MCF 10A (cell line): ENCODE measurements around the gene ATP1B3. TPM values are rescaled to one million over a fixed set of nuclear protein-coding genes. Genes with fewer than 3 reads are reported as not detected.
"Not testable (repeated sequence)": the region's sequence is repeated elsewhere in the genome, so short reads cannot be mapped to it uniquely, and the experiment has no call there.

ENCODE experiments used
- BruUV-seq: library from RNA; stranded (reverse); fragments of 400-500 nt; replicated peaks from 2 replicates; lab custom pipeline; 2021; lab: Mats Ljungman, UMichigan
- CTCF ChIA-PET: fragments of 300-600 bp; sonication (Branson Sonifier 250); formaldehyde crosslinking; extraction: SDS; loops from one replicate; lab custom pipeline; 2021; ENCODE audit warnings: antibody characterized with exemption, inconsistent platforms; lab: Yijun Ruan, JAX
- POLR2A ChIA-PET: fragments of 300-600, 350-650 bp; sonication (Branson Sonifier 250); formaldehyde crosslinking; extraction: SDS; loops from one replicate; lab custom pipeline; 2020; ENCODE audit warnings: antibody characterized with exemption, inconsistent platforms; lab: Yijun Ruan, JAX
- DNase-seq: peaks from one replicate; pipeline ENCODE4 v3.0.0-alpha.2; 2018; ENCODE audit not compliant: unreplicated experiment
- H3K27ac Mint-ChIP-seq: one replicate; pipeline ENCODE4 v1.8.0; 2022; ENCODE audit warnings: mild to moderate bottlenecking, low read depth, mixed read lengths; ENCODE audit not compliant: unreplicated experiment
- H3K27me3 Mint-ChIP-seq: one replicate; pipeline ENCODE4 v1.8.0; 2022; ENCODE audit warnings: mixed read lengths; ENCODE audit not compliant: insufficient read depth, unreplicated experiment
- H3K36me3 Mint-ChIP-seq: one replicate; pipeline ENCODE4 v1.8.0; 2022; ENCODE audit warnings: mild to moderate bottlenecking, moderate library complexity, mixed read lengths; ENCODE audit not compliant: insufficient read depth, unreplicated experiment
- H3K4me1 Mint-ChIP-seq: one replicate; pipeline ENCODE4 v1.8.0; 2022; ENCODE audit warnings: mixed read lengths; ENCODE audit not compliant: insufficient read depth, unreplicated experiment
- H3K4me3 Mint-ChIP-seq: one replicate; pipeline ENCODE4 v1.8.0; 2022; ENCODE audit warnings: mild to moderate bottlenecking, moderate library complexity, mixed read lengths; ENCODE audit not compliant: unreplicated experiment
- H3K9me3 Mint-ChIP-seq: one replicate; pipeline ENCODE4 v1.8.0; 2022; ENCODE audit warnings: mixed read lengths; ENCODE audit not compliant: unreplicated experiment
- CTCF ChIP-seq: fragments of 200-600 bp; IDR thresholded peaks from one replicate; pipeline ENCODE4 v1.8.0; 2022; ENCODE audit warnings: antibody characterized with exemption, mild to moderate bottlenecking; ENCODE audit not compliant: unreplicated experiment
- intact Hi-C: fragments of 100-400 bp; cut with micrococcal nuclease; formaldehyde crosslinking; loops from 2 replicates; pipeline ENCODE4 v1.14.1; 2022
- total RNA-seq: library from RNA; stranded (reverse); gene quantifications from 2 replicates; pipeline ENCODE4 v1.2.3, GENCODE V29; 2022

ATP1B3 gene
- total RNA-seq, 1 experiment from 2014 or later = 99.9 TPM

GRCh38 chr3:141904203-141904602 is 27.8 kb downstream of the ATP1B3 start:
- Mint-ChIP-seq H3K4me3 (no peak overlapping the region), H3K4me1 (peaks cover 16% of the 10 kb centered on the region), H3K9me3 (no peaks in the 10 kb centered on the region), H3K27ac (no peak overlapping the region), H3K27me3 (no peaks in the 10 kb centered on the region), H3K36me3 (peaks cover 47% of the 10 kb centered on the region)
- BruUV-seq = no TSS peak
- CTCF ChIA-PET = interaction anchor here (0.6 to 2.1 kb wide), 5 partner anchors 8 to 446 kb away, joined by 3 to 10 read pairs (median 3); partner anchors contain the start of gene RNF7
- POLR2A ChIA-PET = interaction anchor here (1.7 kb wide), 1 partner anchor 10 kb away, joined by 3 read pairs; no protein-coding TSS in a partner anchor
- intact Hi-C loops = no loop called here
- TF ChIP-seq CTCF = no peak
- no peak for DNase-seq

- H3K4me1 Mint-ChIP-seq = peaks cover 20% of the 10 kb centered on the region
- DNase-seq = no peak
- CTCF ChIA-PET = interaction anchor here (0.6 to 1.7 kb wide), 3 partner anchors 8 to 129 kb away, joined by 3 to 4 read pairs (median 3); no protein-coding TSS in a partner anchor
- H3K9me3 Mint-ChIP-seq = no peaks in the 10 kb centered on the region
- TF ChIP-seq CTCF = no peak
- H3K36me3 Mint-ChIP-seq = peaks cover 51% of the 10 kb centered on the region
- H3K4me3 Mint-ChIP-seq = no peak overlapping the region
- H3K27ac Mint-ChIP-seq = peak overlapping the region; percentile 67
- H3K27me3 Mint-ChIP-seq = no peaks in the 10 kb centered on the region
- BruUV-seq = no TSS peak
- POLR2A ChIA-PET = interaction anchor here (0.7 to 1.7 kb wide), 4 partner anchors 11 to 166 kb away, joined by 3 to 5 read pairs (median 3); no protein-coding TSS in a partner anchor
- intact Hi-C loops = no loop called here
These were observed 28.7 kb downstream of the ATP1B3 start for GRCh38 chr3:141905129-141905528.

GRCh38 chr3:141909408-141909807 is 33.0 kb downstream of the ATP1B3 start:
- Mint-ChIP-seq H3K4me1 (peaks cover 20% of the 10 kb centered on the region), H3K9me3 (peaks cover 8% of the 10 kb centered on the region), H3K4me3 (no peak overlapping the region), H3K36me3 (peaks cover 81% of the 10 kb centered on the region), H3K27me3 (no peaks in the 10 kb centered on the region), H3K27ac (peak overlapping the region; percentile 61)
- ChIA-PET CTCF (interaction anchor here (0.6 to 2.6 kb wide), 3 partner anchors 34 to 264 kb away, joined by 3 to 9 read pairs (median 3); partner anchors contain the start of gene RNF7), POLR2A (interaction anchor here (0.7 to 1.0 kb wide), 3 partner anchors 51 to 333 kb away, joined by 3 read pairs; no protein-coding TSS in a partner anchor)
- no peak for DNase-seq
- intact Hi-C loops = no loop called here
- BruUV-seq = no TSS peak
- TF ChIP-seq CTCF = no peak

GRCh38 chr3:141909986-141910385 is 33.5 kb downstream of the ATP1B3 start:
- H3K27me3 Mint-ChIP-seq, BruUV-seq, H3K4me3 Mint-ChIP-seq, DNase-seq, H3K9me3 Mint-ChIP-seq, intact Hi-C loops: not testable (repeated sequence)
- POLR2A ChIA-PET = interaction anchor here (1.0 kb wide), 1 partner anchor 51 kb away, joined by 3 read pairs; no protein-coding TSS in a partner anchor
- CTCF ChIA-PET = interaction anchor here (0.6 kb wide), 1 partner anchor 35 kb away, joined by 3 read pairs; no protein-coding TSS in a partner anchor
- H3K4me1 Mint-ChIP-seq = peaks cover 17% of the 10 kb centered on the region
- peak overlapping the region; percentile 61 for H3K27ac Mint-ChIP-seq
- H3K36me3 Mint-ChIP-seq = peaks cover 81% of the 10 kb centered on the region
